ENCODE results near the gene HPSE2. TPM values are rescaled to one million over a fixed set of nuclear protein-coding genes. Genes with fewer than 3 reads are reported as not detected.
"Not testable (repeated sequence)": the region's sequence is repeated elsewhere in the genome, so short reads cannot be mapped to it uniquely, and the experiment has no call there.

HPSE2 gene
- total and polyA plus RNA-seq, 7 experiments from 2014 or later = not detected

DNA sequence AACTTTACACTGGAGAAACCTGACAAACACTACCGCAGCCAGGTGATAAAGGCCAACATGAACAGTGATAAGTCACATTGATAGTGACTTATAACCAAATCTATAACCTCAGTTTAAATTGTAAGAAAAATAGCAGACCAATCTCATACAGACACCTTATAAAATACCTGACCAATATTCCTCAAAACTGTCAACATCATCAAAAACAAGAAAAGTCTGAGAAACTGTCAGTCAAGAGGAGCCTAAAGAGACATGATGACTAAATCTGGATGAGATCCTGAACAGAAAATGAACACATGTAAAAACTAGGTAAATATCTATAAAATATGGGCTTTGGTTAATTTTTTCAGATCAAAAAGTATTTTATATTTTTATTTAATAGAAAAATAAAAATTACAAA is 233.3 kb downstream of the HPSE2 start:
- Mint-ChIP-seq H3K36me3 (peaks cover 0 to 5% (median 0%) of the 10 kb centered on the region in 5 donors), H3K4me3 (no peak overlapping the region)
- no peak overlapping the region for H3K4me3 ChIP-seq (ENCODE audit: low read length)

DNA sequence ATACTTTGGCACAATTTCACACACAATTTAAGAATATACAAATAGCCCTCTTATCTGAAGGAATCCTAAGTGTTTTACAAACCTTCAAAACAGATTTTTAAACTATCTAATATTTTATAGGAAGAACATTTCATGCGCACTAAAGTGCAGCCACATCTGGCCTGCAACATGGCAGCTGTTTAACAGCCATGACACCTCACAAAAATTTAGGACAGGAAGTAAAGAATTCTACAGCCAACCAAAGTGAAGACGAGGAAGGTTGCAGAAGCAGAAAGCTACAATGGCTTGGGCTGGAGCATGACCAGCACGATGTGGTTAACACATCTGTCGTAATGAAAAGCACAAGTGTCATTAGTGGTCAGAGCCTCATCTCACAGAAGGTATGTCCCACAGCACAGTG is 238.1 kb downstream of the HPSE2 start:
- no peaks in the 10 kb centered on the region for H3K27me3 Mint-ChIP-seq
- intact Hi-C loops (cut with micrococcal nuclease) = no loop called here
- peaks cover 0 to 5% (median 0%) of the 10 kb centered on the region in 11 donors for H3K9me3 Mint-ChIP-seq
- no peaks in the 10 kb centered on the region for H3K36me3 Mint-ChIP-seq
- no peaks in the 10 kb centered on the region for H3K36me3 ChIP-seq (ENCODE audit: control insufficient read depth in 2 of 3, insufficient read depth in 3 of 3, low read length in 3 of 3)
- ChIA-PET CTCF (no interaction called here), POLR2A (no interaction called here)
- ATAC-seq = no peak
- no peaks in the 10 kb centered on the region for H3K4me1 Mint-ChIP-seq
- no peaks in the 10 kb centered on the region for H3K4me1 ChIP-seq (ENCODE audit: control insufficient read depth in 2 of 2, insufficient read depth in 2 of 2, low read length in 2 of 2)
- H3K4me3 Mint-ChIP-seq = no peak overlapping the region
- no peak overlapping the region for H3K4me3 ChIP-seq (ENCODE audit: low read length)
- no peak for DNase-seq
- H3K27ac ChIP-seq (ENCODE audit: low read depth, low read length) = no peak overlapping the region
- no peak overlapping the region for H3K27ac Mint-ChIP-seq
- no peaks in the 10 kb centered on the region for H3K9me3 ChIP-seq (ENCODE audit: control insufficient read depth in 2 of 3, low read length in 3 of 3)
- H3K27me3 ChIP-seq (ENCODE audit: control insufficient read depth in 2 of 2, insufficient read depth in 2 of 2, low read length in 2 of 2) = no peaks in the 10 kb centered on the region

More for the DNA sequence above, 233.3 kb downstream of the HPSE2 start:
- intact Hi-C loops (cut with micrococcal nuclease) = no loop called here
- ChIA-PET CTCF (no interaction called here), POLR2A (no interaction called here)
- Histone ChIP-seq H3K4me1 (ENCODE audit: control insufficient read depth in 2 of 2, insufficient read depth in 2 of 2, low read length in 2 of 2) (no peaks in the 10 kb centered on the region), H3K9me3 (ENCODE audit: control insufficient read depth in 2 of 3, low read length in 3 of 3) (peaks cover 0 to 19% (median 0%) of the 10 kb centered on the region in 3 experiments), H3K27me3 (ENCODE audit: control insufficient read depth in 2 of 2, insufficient read depth in 2 of 2, low read length in 2 of 2) (no peaks in the 10 kb centered on the region), H3K27ac (ENCODE audit: low read depth, low read length) (no peak overlapping the region), H3K36me3 (ENCODE audit: control insufficient read depth in 2 of 3, insufficient read depth in 3 of 3, low read length in 3 of 3) (no peaks in the 10 kb centered on the region)
- no peak overlapping the region for H3K27ac Mint-ChIP-seq
- ATAC-seq = no peak
- no peaks in the 10 kb centered on the region for H3K4me1 Mint-ChIP-seq
- H3K27me3 Mint-ChIP-seq = no peaks in the 10 kb centered on the region
- peaks cover 5 to 36% (median 15%) of the 10 kb centered on the region in 11 donors for H3K9me3 Mint-ChIP-seq
- no peak for DNase-seq

DNA sequence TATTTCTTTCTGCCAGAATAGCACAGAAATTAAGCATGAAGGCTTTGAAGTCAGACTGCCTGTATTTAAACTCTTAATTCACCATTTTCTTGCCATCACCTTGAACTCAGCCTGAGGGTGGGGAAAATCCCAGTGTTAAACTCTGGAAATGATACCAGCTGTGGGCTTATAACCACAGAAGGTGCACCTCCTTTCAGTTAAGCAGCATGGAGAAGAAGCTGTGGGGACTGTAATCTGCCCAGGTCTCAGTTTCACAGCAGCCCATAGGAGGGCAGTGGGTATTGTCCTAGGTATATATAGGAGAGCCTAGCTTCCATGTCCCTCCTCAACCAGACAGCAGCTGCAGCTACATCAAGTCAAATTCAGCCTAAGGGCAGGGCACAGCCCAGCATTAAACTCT is 241.6 kb downstream of the HPSE2 start:
- Histone ChIP-seq H3K27ac (ENCODE audit: low read depth, low read length) (no peak overlapping the region), H3K36me3 (ENCODE audit: control insufficient read depth in 2 of 3, insufficient read depth in 3 of 3, low read length in 3 of 3) (no peaks in the 10 kb centered on the region), H3K4me3 (ENCODE audit: low read length) (no peak overlapping the region), H3K9me3 (ENCODE audit: control insufficient read depth in 2 of 3, low read length in 3 of 3) (no peaks in the 10 kb centered on the region), H3K4me1 (ENCODE audit: control insufficient read depth in 2 of 2, insufficient read depth in 2 of 2, low read length in 2 of 2) (no peaks in the 10 kb centered on the region), H3K27me3 (ENCODE audit: control insufficient read depth in 2 of 2, insufficient read depth in 2 of 2, low read length in 2 of 2) (no peaks in the 10 kb centered on the region)
- no peaks in the 10 kb centered on the region for H3K4me1 Mint-ChIP-seq
- CTCF ChIA-PET = no interaction called here
- no peaks in the 10 kb centered on the region for H3K36me3 Mint-ChIP-seq
- H3K27ac Mint-ChIP-seq = no peak overlapping the region
- ATAC-seq (no peak), DNase-seq (no peak)
- H3K9me3 Mint-ChIP-seq = peaks cover 0 to 5% (median 0%) of the 10 kb centered on the region in 11 donors
- no peak overlapping the region for H3K4me3 Mint-ChIP-seq
- POLR2A ChIA-PET = no interaction called here
- no peaks in the 10 kb centered on the region for H3K27me3 Mint-ChIP-seq
- intact Hi-C loops (cut with micrococcal nuclease) = no loop called here

DNA sequence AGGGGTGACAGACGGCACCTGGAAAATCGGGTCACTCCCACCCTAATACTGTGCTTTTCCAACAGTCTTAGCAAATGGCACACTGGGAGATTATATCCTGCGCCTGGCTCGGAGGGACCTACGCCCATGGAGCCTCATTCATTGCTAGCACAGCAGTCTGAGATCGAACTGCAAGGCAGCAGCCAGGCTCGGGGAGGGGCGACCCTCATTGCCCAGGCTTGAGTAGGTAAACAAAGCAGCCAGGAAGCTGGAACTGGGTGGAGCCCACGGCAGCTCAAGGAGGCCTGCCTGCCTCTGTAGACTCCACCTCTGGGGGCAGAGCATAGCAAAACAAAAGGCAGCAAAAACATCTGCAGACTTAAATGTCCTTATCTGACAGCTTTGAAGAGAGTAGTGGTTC is 251.9 kb downstream of the HPSE2 start:
- CTCF ChIA-PET; H3K27me3 Mint-ChIP-seq; H3K4me3 Mint-ChIP-seq; H3K36me3 Mint-ChIP-seq; POLR2A ChIA-PET; intact Hi-C loops (cut with micrococcal nuclease); DNase-seq; H3K27ac ChIP-seq (ENCODE audit: low read depth, low read length); H3K4me3 ChIP-seq (ENCODE audit: low read length); ATAC-seq; H3K36me3 ChIP-seq (ENCODE audit: control insufficient read depth in 2 of 3, insufficient read depth in 3 of 3, low read length in 3 of 3); H3K27ac Mint-ChIP-seq; H3K27me3 ChIP-seq (ENCODE audit: control insufficient read depth in 2 of 2, insufficient read depth in 2 of 2, low read length in 2 of 2); H3K9me3 Mint-ChIP-seq; H3K4me1 ChIP-seq (ENCODE audit: control insufficient read depth in 2 of 2, insufficient read depth in 2 of 2, low read length in 2 of 2); H3K9me3 ChIP-seq (ENCODE audit: control insufficient read depth in 2 of 3, low read length in 3 of 3); H3K4me1 Mint-ChIP-seq: not testable (repeated sequence)

DNA sequence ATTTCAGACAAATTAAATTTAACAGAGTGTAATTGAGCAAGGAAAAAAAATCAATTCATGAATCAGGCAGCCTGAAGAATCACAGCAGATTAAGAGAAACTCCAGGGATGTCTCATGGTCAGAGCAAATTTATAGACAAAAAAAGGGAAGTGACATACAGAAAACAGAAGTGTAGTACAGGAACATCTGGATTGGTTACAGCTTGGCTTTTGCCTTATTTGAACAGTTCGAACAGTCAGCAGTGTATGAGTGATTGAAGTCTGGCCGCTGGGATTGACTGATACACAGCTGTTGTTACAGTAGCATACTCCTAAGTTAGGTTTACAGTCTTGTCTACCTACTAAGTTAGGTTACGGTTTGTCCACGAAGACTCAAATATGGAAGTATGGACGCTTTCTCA is 255.3 kb downstream of the HPSE2 start:
- Mint-ChIP-seq H3K27me3 (peaks cover 0 to 5% (median 0%) of the 10 kb centered on the region in 5 donors), H3K27ac (no peak overlapping the region)
- CTCF ChIA-PET = no interaction called here

DNA sequence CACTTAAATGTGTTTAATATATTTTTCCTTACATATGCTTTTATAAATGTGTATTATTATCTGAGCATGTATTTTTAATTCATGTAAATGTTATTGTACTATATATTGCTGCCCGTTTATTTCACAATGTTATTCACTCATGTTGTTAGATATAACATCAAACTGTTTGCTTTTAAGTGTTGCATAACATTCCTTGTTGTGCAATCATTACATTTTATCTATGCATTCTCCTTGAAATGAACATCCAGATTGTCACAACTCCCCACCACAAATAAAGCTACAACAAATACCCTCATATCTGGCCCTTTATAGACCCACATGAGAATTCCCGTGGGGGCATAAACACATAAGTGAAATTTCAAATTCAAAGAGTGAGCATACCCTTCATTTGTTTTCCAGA is 264.2 kb downstream of the HPSE2 start:
- POLR2A ChIA-PET = no interaction called here
- Mint-ChIP-seq H3K4me1 (no peaks in the 10 kb centered on the region), H3K4me3 (no peak overlapping the region), H3K27ac (no peak overlapping the region), H3K27me3 (no peaks in the 10 kb centered on the region), H3K36me3 (no peaks in the 10 kb centered on the region), H3K9me3 (peaks cover 0 to 8% (median 0%) of the 10 kb centered on the region in 11 donors)
- DNase-seq = no peak
- CTCF ChIA-PET = no interaction called here
- Histone ChIP-seq H3K9me3 (ENCODE audit: control insufficient read depth in 2 of 3, low read length in 3 of 3) (no peaks in the 10 kb centered on the region), H3K27ac (ENCODE audit: low read depth, low read length) (no peak overlapping the region), H3K4me1 (ENCODE audit: control insufficient read depth in 2 of 2, insufficient read depth in 2 of 2, low read length in 2 of 2) (no peaks in the 10 kb centered on the region), H3K36me3 (ENCODE audit: control insufficient read depth in 2 of 3, insufficient read depth in 3 of 3, low read length in 3 of 3) (no peaks in the 10 kb centered on the region), H3K27me3 (ENCODE audit: control insufficient read depth in 2 of 2, insufficient read depth in 2 of 2, low read length in 2 of 2) (no peaks in the 10 kb centered on the region), H3K4me3 (ENCODE audit: low read length) (no peak overlapping the region)
- intact Hi-C loops (cut with micrococcal nuclease) = no loop called here
- no peak for ATAC-seq

More for the DNA sequence above, 255.3 kb downstream of the HPSE2 start:
- POLR2A ChIA-PET = no interaction called here
- no peaks in the 10 kb centered on the region for H3K36me3 Mint-ChIP-seq
- H3K4me1 ChIP-seq (ENCODE audit: control insufficient read depth in 2 of 2, insufficient read depth in 2 of 2, low read length in 2 of 2) = no peaks in the 10 kb centered on the region
- H3K9me3 Mint-ChIP-seq = peaks cover 0 to 12% (median 1%) of the 10 kb centered on the region in 11 donors
- intact Hi-C loops (cut with micrococcal nuclease) = no loop called here
- no peaks in the 10 kb centered on the region for H3K9me3 ChIP-seq (ENCODE audit: control insufficient read depth in 2 of 3, low read length in 3 of 3)
- no peak overlapping the region for H3K27ac ChIP-seq (ENCODE audit: low read depth, low read length)
- H3K27me3 ChIP-seq (ENCODE audit: control insufficient read depth in 2 of 2, insufficient read depth in 2 of 2, low read length in 2 of 2) = no peaks in the 10 kb centered on the region
- no peaks in the 10 kb centered on the region for H3K36me3 ChIP-seq (ENCODE audit: control insufficient read depth in 2 of 3, insufficient read depth in 3 of 3, low read length in 3 of 3)
- H3K4me1 Mint-ChIP-seq = no peaks in the 10 kb centered on the region
- no peak overlapping the region for H3K4me3 Mint-ChIP-seq
- ATAC-seq = no peak
- no peak overlapping the region for H3K4me3 ChIP-seq (ENCODE audit: low read length)
- no peak for DNase-seq

DNA sequence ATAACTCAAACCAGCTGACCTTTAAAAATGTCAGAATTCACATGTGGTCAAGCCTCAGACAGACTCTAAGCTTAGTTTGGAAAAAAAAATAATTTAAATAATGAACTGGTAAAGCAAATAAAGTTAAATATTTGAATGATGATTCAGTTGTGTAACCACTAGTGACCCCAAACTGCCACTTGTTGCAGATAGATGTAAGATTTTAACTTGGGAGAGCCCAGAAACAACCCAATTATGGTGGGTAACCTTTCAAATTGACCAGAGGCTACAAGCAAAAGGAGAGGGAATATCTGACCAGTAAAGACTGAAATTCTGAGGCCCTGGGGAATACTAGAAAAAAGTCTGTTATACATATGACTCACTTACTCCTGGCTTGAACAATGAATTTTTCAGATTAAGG is 268.1 kb downstream of the HPSE2 start:
- ChIA-PET POLR2A (no interaction called here), CTCF (no interaction called here)
- DNase-seq (no peak), ATAC-seq (no peak)
- intact Hi-C loops (cut with micrococcal nuclease) = no loop called here
- Histone ChIP-seq H3K27ac (ENCODE audit: low read depth, low read length) (no peak overlapping the region), H3K4me1 (ENCODE audit: control insufficient read depth in 2 of 2, insufficient read depth in 2 of 2, low read length in 2 of 2) (no peaks in the 10 kb centered on the region), H3K36me3 (ENCODE audit: control insufficient read depth in 2 of 3, insufficient read depth in 3 of 3, low read length in 3 of 3) (no peaks in the 10 kb centered on the region), H3K9me3 (ENCODE audit: control insufficient read depth in 2 of 3, low read length in 3 of 3) (no peaks in the 10 kb centered on the region), H3K27me3 (ENCODE audit: control insufficient read depth in 2 of 2, insufficient read depth in 2 of 2, low read length in 2 of 2) (no peaks in the 10 kb centered on the region), H3K4me3 (ENCODE audit: low read length) (no peak overlapping the region)
- Mint-ChIP-seq H3K4me1 (no peaks in the 10 kb centered on the region), H3K9me3 (peaks cover 0 to 13% (median 0%) of the 10 kb centered on the region in 11 donors), H3K27me3 (peaks cover 0 to 12% (median 0%) of the 10 kb centered on the region in 5 donors), H3K4me3 (no peak overlapping the region), H3K36me3 (no peaks in the 10 kb centered on the region), H3K27ac (no peak overlapping the region)
